NT2/D1 (cell line): Measurements from ENCODE around the gene KCTD5.
A peak's percentile ranks its signal among the peaks of the same experiment; 100 is the strongest.
"Not testable (repeated sequence)": the region's sequence is repeated elsewhere in the genome, so short reads cannot be mapped to it uniquely, and the experiment has no call there.

Source experiments
- DNase-seq: peaks from one replicate; pipeline ENCODE4 v3.0.0-alpha.2; 2011; ENCODE audit warnings: low read depth, low spot score
- H3K27me3 ChIP-seq: 2 replicates; pipeline ENCODE4 v1.6.0; 2011; ENCODE audit warnings: mild to moderate bottlenecking; ENCODE audit not compliant: insufficient read length, insufficient read depth
- H3K36me3 ChIP-seq: 2 replicates; pipeline ENCODE4 v1.6.1; 2011; ENCODE audit warnings: mild to moderate bottlenecking, low read length, mixed read lengths; ENCODE audit not compliant: insufficient read depth, insufficient read length
- H3K4me1 ChIP-seq: 2 replicates; pipeline ENCODE4 v1.5.1; 2011; ENCODE audit not compliant: insufficient read depth, insufficient read length
- H3K4me3 ChIP-seq: 2 replicates; pipeline ENCODE4 v1.5.1; 2011; ENCODE audit warnings: low read depth; ENCODE audit not compliant: insufficient read length
- H3K9ac ChIP-seq: 2 replicates; pipeline ENCODE4 v1.6.0; 2011; ENCODE audit warnings: low read depth; ENCODE audit not compliant: insufficient read length
- H3K9me3 ChIP-seq: 2 replicates; pipeline ENCODE4 v1.5.1; 2011; ENCODE audit warnings: mild to moderate bottlenecking, low read length; ENCODE audit not compliant: insufficient read depth
- SUZ12 ChIP-seq: IDR thresholded peaks from 2 replicates; pipeline ENCODE4 v1.6.1; 2011; ENCODE audit not compliant: insufficient read length, insufficient read depth; ENCODE audit errors: extremely low read depth
- YY1 ChIP-seq: IDR thresholded peaks from 2 replicates; pipeline ENCODE4 v1.6.1; 2011; ENCODE audit not compliant: insufficient read length, insufficient read depth
- ZNF274 ChIP-seq: IDR thresholded peaks from 2 replicates; pipeline ENCODE4 v1.6.1; 2011; ENCODE audit warnings: mild to moderate bottlenecking, low read depth, low read length

The KCTD5 gene

GRCh38 chr16:2717383-2718263 lies 35.3 kb downstream of the KCTD5 start:
- TF ChIP-seq YY1 (no peak), ZNF274 (no peak), SUZ12 (no peak)
- Histone ChIP-seq H3K36me3 (no peaks in the 10 kb centered on the region), H3K4me3 (no peak overlapping the region), H3K9ac (peak overlapping the region; percentile 32), H3K9me3 (no peaks in the 10 kb centered on the region), H3K27me3 (no peaks in the 10 kb centered on the region), H3K4me1 (peaks cover 29% of the 10 kb centered on the region)
- no peak for DNase-seq

- no peaks in the 10 kb centered on the region for H3K36me3 ChIP-seq
- H3K4me1 ChIP-seq, result peaks cover 30% of the 10 kb centered on the region
- no peak for DNase-seq
- H3K27me3 ChIP-seq, result no peaks in the 10 kb centered on the region
- H3K9ac ChIP-seq, result peak overlapping the region; percentile 81
- H3K4me3 ChIP-seq, result peak overlapping the region; percentile 19
- no peaks in the 10 kb centered on the region for H3K9me3 ChIP-seq
- TF ChIP-seq ZNF274, result no peak
- TF ChIP-seq SUZ12, result no peak
- TF ChIP-seq YY1, result no peak
Observed at GRCh38 chr16:2719328-2720063, 37.2 kb downstream of the KCTD5 start.

GRCh38 chr16:2720064-2720457 lies 37.7 kb downstream of the KCTD5 start, which contains the start of gene PRSS27:
Gene PRSS27 (minus strand): TSS chr16:2720224. CDS start chr16:2720160, 64 bp downstream.
- Histone ChIP-seq H3K9me3 (no peaks in the 10 kb centered on the region), H3K4me1 (peaks cover 30% of the 10 kb centered on the region), H3K9ac (peak within 1 kb of the TSS; percentile 81), H3K36me3 (no peaks in the 10 kb centered on the region), H3K4me3 (peak within 1 kb of the TSS; percentile 49), H3K27me3 (no peaks in the 10 kb centered on the region)
- DNase-seq, result no peak
- no peak for TF ChIP-seq ZNF274
- TF ChIP-seq SUZ12, result no peak
- no peak for TF ChIP-seq YY1

- Histone ChIP-seq H3K36me3 (no peaks in the 10 kb centered on the region), H3K4me1 (peaks cover 30% of the 10 kb centered on the region), H3K4me3 (peak overlapping the region; percentile 51), H3K9me3 (no peaks in the 10 kb centered on the region), H3K9ac (peak overlapping the region; percentile 81), H3K27me3 (no peaks in the 10 kb centered on the region)
- DNase-seq, result peak; percentile 92
- no peak for TF ChIP-seq ZNF274
Observed at GRCh38 chr16:2720719-2721633, 38.7 kb downstream of the KCTD5 start.

GRCh38 chr16:2721634-2722173 lies 39.4 kb downstream of the KCTD5 start:
- H3K36me3 ChIP-seq, result not testable (repeated sequence)

GRCh38 chr16:2724088-2724676 lies 41.9 kb downstream of the KCTD5 start:
- Histone ChIP-seq H3K4me1 (peaks cover 12% of the 10 kb centered on the region), H3K27me3 (no peaks in the 10 kb centered on the region)

More at GRCh38 chr16:2721634-2722173, 39.4 kb downstream of the KCTD5 start:
- peaks cover 28% of the 10 kb centered on the region for H3K4me1 ChIP-seq
- peak overlapping the region; percentile 71 for H3K9ac ChIP-seq
- not testable (repeated sequence) for H3K9me3 ChIP-seq, H3K27me3 ChIP-seq, DNase-seq
- peak overlapping the region; percentile 51 for H3K4me3 ChIP-seq

More at GRCh38 chr16:2724088-2724676, 41.9 kb downstream of the KCTD5 start:
- no peak for DNase-seq
- Histone ChIP-seq H3K36me3 (no peaks in the 10 kb centered on the region), H3K9ac (no peak overlapping the region), H3K4me3 (no peak overlapping the region), H3K9me3 (no peaks in the 10 kb centered on the region)
- no peak for TF ChIP-seq YY1
